HFFc6 (cell line): Measurements from ENCODE around the gene SIGLEC15. TPM values are rescaled to one million over a fixed set of nuclear protein-coding genes. Genes with fewer than 3 reads are reported as not detected.

Experiments used
- DNase-seq: peaks from one replicate; pipeline ENCODE4 v3.0.0-alpha.2; 2018
- H3K27ac Mint-ChIP-seq: 2 replicates; pipeline ENCODE4 v1.8.0; 2020; ENCODE audit warnings: mild to moderate bottlenecking, mixed read lengths
- H3K27me3 Mint-ChIP-seq: 2 replicates; pipeline ENCODE4 v1.8.0; 2021; ENCODE audit warnings: mild to moderate bottlenecking, moderate library complexity, mixed read lengths; ENCODE audit not compliant: insufficient read depth
- H3K36me3 Mint-ChIP-seq: 2 replicates; pipeline ENCODE4 v1.8.0; 2021; ENCODE audit warnings: low read depth, mixed read lengths
- H3K4me1 Mint-ChIP-seq: 2 replicates; pipeline ENCODE4 v1.8.0; 2020; ENCODE audit warnings: low read depth, mixed read lengths
- H3K4me3 Mint-ChIP-seq: 2 replicates; pipeline ENCODE4 v1.8.0; 2020; ENCODE audit warnings: mild to moderate bottlenecking, moderate library complexity, mixed read lengths
- H3K9me3 Mint-ChIP-seq: 2 replicates; pipeline ENCODE4 v1.8.0; 2020; ENCODE audit warnings: mild to moderate bottlenecking, mixed read lengths
- total RNA-seq, 6 experiments: library from RNA; stranded (reverse); fragmentation: NEBNext Ultra II Directional; extraction: Animal tissue kit (Norgen Biotek cat#: 25700); gene quantifications; 2 replicates in 1 of 6; 3 replicates in 5 of 6; pipeline ENCODE4 v1.2.3, GENCODE V29; 2021
- TF ChIP-seq, protein P1 (sequence below): fragments of 200-600 bp; sonication (generic); IDR thresholded peaks from 2 replicates; pipeline ENCODE4 v1.5.0; 2021; ENCODE audit warnings: antibody characterized with exemption, mild to moderate bottlenecking

SIGLEC15 gene
- total RNA-seq, 6 experiments from 2014 or later, result 0.40 to 0.91 (median 0.61) TPM

GRCh38 chr18:45830917-45831316 is 5.4 kb downstream of the SIGLEC15 start:
- H3K4me1 Mint-ChIP-seq, result peaks cover 32% of the 10 kb centered on the region
- no peak overlapping the region for H3K4me3 Mint-ChIP-seq
- H3K27me3 Mint-ChIP-seq, result no peaks in the 10 kb centered on the region; the same call in 1 of the 2 replicates
- DNase-seq, result no peak
- TF ChIP-seq, protein P1, sequence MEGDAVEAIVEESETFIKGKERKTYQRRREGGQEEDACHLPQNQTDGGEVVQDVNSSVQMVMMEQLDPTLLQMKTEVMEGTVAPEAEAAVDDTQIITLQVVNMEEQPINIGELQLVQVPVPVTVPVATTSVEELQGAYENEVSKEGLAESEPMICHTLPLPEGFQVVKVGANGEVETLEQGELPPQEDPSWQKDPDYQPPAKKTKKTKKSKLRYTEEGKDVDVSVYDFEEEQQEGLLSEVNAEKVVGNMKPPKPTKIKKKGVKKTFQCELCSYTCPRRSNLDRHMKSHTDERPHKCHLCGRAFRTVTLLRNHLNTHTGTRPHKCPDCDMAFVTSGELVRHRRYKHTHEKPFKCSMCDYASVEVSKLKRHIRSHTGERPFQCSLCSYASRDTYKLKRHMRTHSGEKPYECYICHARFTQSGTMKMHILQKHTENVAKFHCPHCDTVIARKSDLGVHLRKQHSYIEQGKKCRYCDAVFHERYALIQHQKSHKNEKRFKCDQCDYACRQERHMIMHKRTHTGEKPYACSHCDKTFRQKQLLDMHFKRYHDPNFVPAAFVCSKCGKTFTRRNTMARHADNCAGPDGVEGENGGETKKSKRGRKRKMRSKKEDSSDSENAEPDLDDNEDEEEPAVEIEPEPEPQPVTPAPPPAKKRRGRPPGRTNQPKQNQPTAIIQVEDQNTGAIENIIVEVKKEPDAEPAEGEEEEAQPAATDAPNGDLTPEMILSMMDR, result no peak
- H3K36me3 Mint-ChIP-seq, result no peaks in the 10 kb centered on the region
- no peaks in the 10 kb centered on the region for H3K9me3 Mint-ChIP-seq
- no peak overlapping the region for H3K27ac Mint-ChIP-seq

GRCh38 chr18:45833846-45834245 is 8.4 kb downstream of the SIGLEC15 start:
- no peak for DNase-seq
- no peaks in the 10 kb centered on the region for H3K36me3 Mint-ChIP-seq
- H3K9me3 Mint-ChIP-seq, result no peaks in the 10 kb centered on the region
- peaks cover 20% of the 10 kb centered on the region for H3K4me1 Mint-ChIP-seq
- no peak overlapping the region for H3K27ac Mint-ChIP-seq
- H3K4me3 Mint-ChIP-seq, result no peak overlapping the region
- TF ChIP-seq, protein P1, result no peak
- H3K27me3 Mint-ChIP-seq, result peaks cover 7% of the 10 kb centered on the region

GRCh38 chr18:45834306-45834705 is 8.8 kb downstream of the SIGLEC15 start:
- Mint-ChIP-seq H3K27ac (no peak overlapping the region), H3K9me3 (no peaks in the 10 kb centered on the region), H3K27me3 (peaks cover 9% of the 10 kb centered on the region), H3K36me3 (no peaks in the 10 kb centered on the region), H3K4me3 (no peak overlapping the region), H3K4me1 (peaks cover 20% of the 10 kb centered on the region)
- DNase-seq, result no peak
- TF ChIP-seq, protein P1, result no peak; the same call in 1 of the 2 replicates

DNA sequence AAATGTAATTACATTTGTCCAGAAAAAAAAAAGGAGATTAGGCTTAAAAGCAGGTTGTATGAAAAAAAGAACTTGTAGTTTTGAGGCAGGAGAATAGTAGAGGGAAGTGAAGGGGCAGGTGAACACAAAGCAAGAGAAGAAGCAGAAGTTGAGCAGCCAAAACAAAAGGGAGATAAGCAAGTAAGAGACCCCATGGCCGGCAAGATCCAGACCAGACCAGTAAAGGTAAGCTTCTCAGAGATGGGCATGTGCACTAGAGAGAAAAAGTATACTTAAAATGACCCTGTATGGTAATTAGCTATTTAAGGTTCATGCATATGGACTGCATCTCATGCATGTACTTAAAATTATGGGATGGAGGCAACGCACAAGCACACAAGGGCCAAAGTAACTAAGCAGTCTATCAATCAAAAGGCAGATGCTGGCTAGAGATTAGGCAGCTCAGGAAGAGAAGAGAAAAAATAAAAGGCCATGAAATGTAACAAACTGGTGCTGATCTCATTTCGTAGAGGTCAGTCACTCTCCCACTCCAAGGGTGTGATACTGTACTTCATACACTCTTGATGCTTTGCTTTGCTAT is 9.7 kb downstream of the SIGLEC15 start:
- H3K27ac Mint-ChIP-seq, result no peak overlapping the region
- no peaks in the 10 kb centered on the region for H3K9me3 Mint-ChIP-seq
- no peak for DNase-seq
- no peak overlapping the region for H3K4me3 Mint-ChIP-seq
- peaks cover 10% of the 10 kb centered on the region for H3K27me3 Mint-ChIP-seq
- H3K4me1 Mint-ChIP-seq, result peaks cover 28% of the 10 kb centered on the region
- no peaks in the 10 kb centered on the region for H3K36me3 Mint-ChIP-seq
- TF ChIP-seq, protein P1, result no peak

GRCh38 chr18:45836242-45837205 is 11.0 kb downstream of the SIGLEC15 start:
- Mint-ChIP-seq H3K9me3 (no peaks in the 10 kb centered on the region), H3K27ac (no peak overlapping the region), H3K36me3 (no peaks in the 10 kb centered on the region), H3K4me1 (peaks cover 39% of the 10 kb centered on the region), H3K4me3 (no peak overlapping the region), H3K27me3 (peaks cover 10% of the 10 kb centered on the region)
- no peak for DNase-seq
- TF ChIP-seq, protein P1, result no peak
